Activated B cell treated with CpG ODN at 0.5 μM for 24 hours (primary cell): ENCODE measurements around the gene LSMEM2. TPM values are rescaled to one million over a fixed set of nuclear protein-coding genes. Genes with fewer than 3 reads are reported as not detected.

Experiments used
- ATAC-seq: fragments of 200-7000 bp; cut with Tn5 transposase; one replicate; pipeline ENCODE4 v1.10.0; 2021; ENCODE audit warnings: low read depth, mild to moderate bottlenecking, moderate library complexity
- CTCF ChIA-PET: fragments of 350-600 bp; sonication (Branson Sonifier 250); formaldehyde crosslinking; loops from one replicate; lab custom pipeline; 2021; ENCODE audit warnings: antibody characterized with exemption; lab: Charles Lee
- POLR2A ChIA-PET: fragments of 350-600 bp; sonication (Branson Sonifier 250); formaldehyde crosslinking; loops from one replicate; lab custom pipeline; 2021; ENCODE audit warnings: antibody characterized with exemption; lab: Charles Lee
- DNase-seq: peaks from one replicate; pipeline ENCODE4 v3.0.0; 2022
- H3K27ac Mint-ChIP-seq: one replicate; pipeline ENCODE4 v1.8.0; 2020; ENCODE audit warnings: mixed read lengths
- H3K27me3 Mint-ChIP-seq: one replicate; pipeline ENCODE4 v1.8.0; 2021; ENCODE audit warnings: mixed read lengths
- H3K36me3 Mint-ChIP-seq: one replicate; pipeline ENCODE4 v1.8.0; 2021; ENCODE audit warnings: low read depth, mixed read lengths
- H3K4me1 Mint-ChIP-seq: one replicate; pipeline ENCODE4 v1.8.0; 2021; ENCODE audit warnings: mixed read lengths
- H3K4me3 Mint-ChIP-seq: one replicate; pipeline ENCODE4 v1.8.0; 2020; ENCODE audit warnings: mild to moderate bottlenecking, mixed read lengths
- H3K9me3 Mint-ChIP-seq: one replicate; pipeline ENCODE4 v1.8.0; 2020; ENCODE audit warnings: mixed read lengths
- intact Hi-C: fragments of 100-400 bp; cut with micrococcal nuclease; formaldehyde crosslinking; loops from one replicate; pipeline ENCODE4 v1.15.1; 2024
- total RNA-seq: library from RNA; stranded (reverse); gene quantifications from 2 replicates; pipeline ENCODE4 v1.2.3, GENCODE V29; 2022
- TF ChIP-seq, protein P1 (sequence below): fragments of 200-600 bp; IDR thresholded peaks from one replicate; pipeline ENCODE4 v1.8.0; 2022; ENCODE audit warnings: antibody characterized with exemption, mild to moderate bottlenecking

The LSMEM2 gene
- total RNA-seq, 1 donor from 2014 or later: not detected

DNA sequence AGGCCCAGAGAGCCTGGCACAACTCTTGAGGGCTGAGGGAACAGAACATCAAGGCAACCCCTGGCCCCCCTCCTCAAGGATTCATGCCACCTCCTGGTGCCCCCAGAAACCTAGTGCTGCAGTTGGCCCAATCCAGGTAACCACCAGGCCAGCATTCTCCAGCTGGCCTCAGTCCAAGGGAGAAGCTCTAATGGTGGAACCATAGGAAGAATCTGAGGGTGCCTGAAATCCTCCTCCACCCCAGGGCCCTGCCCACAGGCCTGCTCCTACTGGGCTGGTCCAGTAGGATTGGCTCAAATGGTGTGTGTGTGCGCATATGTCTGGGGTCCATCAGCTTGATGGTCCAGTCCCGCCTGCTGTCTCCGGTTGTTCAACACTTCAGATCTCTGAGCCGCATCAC, 35.9 kb downstream of the LSMEM2 start:
- Mint-ChIP-seq H3K9me3 (no peaks in the 10 kb centered on the region), H3K27me3 (no peaks in the 10 kb centered on the region), H3K4me1 (peaks cover 27% of the 10 kb centered on the region), H3K4me3 (no peak overlapping the region), H3K27ac (no peak overlapping the region), H3K36me3 (no peaks in the 10 kb centered on the region)
- ATAC-seq (no peak), DNase-seq (no peak)
- intact Hi-C loops: no loop called here
- ChIA-PET POLR2A (interaction anchor here (0.9 kb wide), 1 partner anchor 9 kb away, joined by 3 read pairs; no protein-coding TSS in a partner anchor), CTCF (interaction anchor here (1.1 kb wide), 1 partner anchor 16 kb away, joined by 3 read pairs; the partner anchor contains the start of genes HYAL3 and NAA80)
- TF ChIP-seq, protein P1, sequence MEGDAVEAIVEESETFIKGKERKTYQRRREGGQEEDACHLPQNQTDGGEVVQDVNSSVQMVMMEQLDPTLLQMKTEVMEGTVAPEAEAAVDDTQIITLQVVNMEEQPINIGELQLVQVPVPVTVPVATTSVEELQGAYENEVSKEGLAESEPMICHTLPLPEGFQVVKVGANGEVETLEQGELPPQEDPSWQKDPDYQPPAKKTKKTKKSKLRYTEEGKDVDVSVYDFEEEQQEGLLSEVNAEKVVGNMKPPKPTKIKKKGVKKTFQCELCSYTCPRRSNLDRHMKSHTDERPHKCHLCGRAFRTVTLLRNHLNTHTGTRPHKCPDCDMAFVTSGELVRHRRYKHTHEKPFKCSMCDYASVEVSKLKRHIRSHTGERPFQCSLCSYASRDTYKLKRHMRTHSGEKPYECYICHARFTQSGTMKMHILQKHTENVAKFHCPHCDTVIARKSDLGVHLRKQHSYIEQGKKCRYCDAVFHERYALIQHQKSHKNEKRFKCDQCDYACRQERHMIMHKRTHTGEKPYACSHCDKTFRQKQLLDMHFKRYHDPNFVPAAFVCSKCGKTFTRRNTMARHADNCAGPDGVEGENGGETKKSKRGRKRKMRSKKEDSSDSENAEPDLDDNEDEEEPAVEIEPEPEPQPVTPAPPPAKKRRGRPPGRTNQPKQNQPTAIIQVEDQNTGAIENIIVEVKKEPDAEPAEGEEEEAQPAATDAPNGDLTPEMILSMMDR: no peak

DNA sequence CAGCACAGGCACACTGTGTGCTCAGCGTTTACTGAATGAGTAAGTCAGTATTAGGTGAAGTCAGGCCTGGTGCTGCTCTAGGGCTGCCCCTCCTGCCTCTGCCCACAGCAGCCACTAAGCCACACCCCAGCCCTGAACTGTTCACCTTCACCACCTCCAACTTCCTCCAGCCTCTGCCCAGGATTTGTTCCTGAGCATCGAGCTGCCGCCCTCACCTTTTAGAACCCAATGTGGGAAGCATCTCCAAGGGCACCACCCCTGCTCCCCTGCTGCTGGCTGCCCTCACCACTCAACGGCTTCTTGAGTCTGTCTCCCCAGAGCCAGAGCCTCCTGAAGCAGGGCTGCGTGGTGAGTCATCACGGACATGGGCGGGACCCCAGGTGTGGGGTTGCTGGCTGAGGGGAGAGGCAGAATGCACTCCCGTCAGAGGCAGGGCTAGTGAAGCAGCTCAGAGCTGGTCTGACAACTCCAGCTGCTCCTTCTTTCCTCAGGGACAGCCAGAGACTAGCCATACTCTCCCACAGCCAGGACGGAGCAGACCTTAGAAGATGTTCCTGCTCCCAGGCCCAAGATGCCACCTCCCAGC, 37.9 kb downstream of the LSMEM2 start:
- peak overlapping the region; percentile 58 for H3K4me3 Mint-ChIP-seq
- peaks cover 3% of the 10 kb centered on the region for H3K36me3 Mint-ChIP-seq
- H3K9me3 Mint-ChIP-seq: no peaks in the 10 kb centered on the region
- peak; percentile 35 for ATAC-seq
- peaks cover 36% of the 10 kb centered on the region for H3K4me1 Mint-ChIP-seq
- intact Hi-C loops: no loop called here
- POLR2A ChIA-PET: interaction anchor here (0.6 to 1.3 kb wide), 4 partner anchors 17 to 72 kb away, joined by 3 to 4 read pairs (median 4); partner anchors contain the start of genes CYB561D2, HYAL3, NAA80 and NPRL2
- peak overlapping the region; percentile 85 for H3K27ac Mint-ChIP-seq
- TF ChIP-seq, protein P1: no peak
- CTCF ChIA-PET: no interaction called here
- no peak for DNase-seq
- H3K27me3 Mint-ChIP-seq: no peaks in the 10 kb centered on the region

DNA sequence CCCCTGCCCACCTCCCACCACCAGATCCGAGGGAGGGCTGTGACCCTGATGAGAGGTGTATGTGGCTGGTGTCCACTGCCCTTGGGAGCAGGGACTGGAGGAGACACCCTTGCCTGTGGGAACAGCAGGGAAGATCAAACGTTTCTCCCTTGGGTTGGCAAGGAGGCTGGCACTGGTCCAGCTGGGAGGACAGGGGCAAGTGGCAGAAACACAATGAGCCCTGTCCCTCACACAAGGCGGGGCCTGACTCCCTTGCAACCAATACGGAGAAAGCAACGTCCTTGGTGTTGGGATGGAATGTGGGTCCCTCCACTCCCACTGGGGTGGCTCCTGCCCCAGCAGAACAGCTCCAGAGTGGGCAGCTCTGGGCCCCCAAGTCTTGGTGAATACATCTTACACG, 38.4 kb downstream of the LSMEM2 start:
- Mint-ChIP-seq H3K27me3 (no peaks in the 10 kb centered on the region), H3K4me3 (no peak overlapping the region), H3K27ac (no peak overlapping the region), H3K36me3 (peaks cover 3% of the 10 kb centered on the region), H3K9me3 (no peaks in the 10 kb centered on the region), H3K4me1 (peaks cover 36% of the 10 kb centered on the region)
- ATAC-seq (no peak), DNase-seq (no peak)
- ChIA-PET POLR2A (interaction anchor here (1.0 to 1.3 kb wide), 3 partner anchors 18 to 33 kb away, joined by 3 to 4 read pairs (median 4); partner anchors contain the start of genes CYB561D2, HYAL3, NAA80 and NPRL2), CTCF (no interaction called here)
- TF ChIP-seq, protein P1: no peak
- intact Hi-C loops: no loop called here

DNA sequence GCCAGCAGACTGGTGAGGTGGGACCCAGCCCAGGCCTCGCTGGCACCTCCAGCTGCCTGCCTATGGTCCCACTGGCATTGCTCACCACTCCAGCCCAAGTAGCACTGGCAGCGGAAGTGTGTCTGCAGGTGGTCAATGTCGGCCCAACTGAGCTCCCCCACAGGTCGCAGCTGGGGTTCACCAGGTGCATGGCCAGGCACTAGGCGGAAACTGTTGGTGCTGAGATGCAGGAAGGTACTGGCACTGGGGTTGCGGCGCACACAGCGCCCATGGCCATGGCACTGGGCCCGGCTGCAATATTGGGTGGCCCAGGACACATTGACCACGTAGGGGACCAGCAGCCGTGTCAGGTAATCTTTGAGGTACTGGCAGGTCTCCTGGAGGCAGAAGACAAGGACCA, 39.3 kb downstream of the LSMEM2 start:
- POLR2A ChIA-PET: interaction anchor here (1.3 kb wide), 2 partner anchors 19 to 26 kb away, joined by 4 read pairs; partner anchors contain the start of genes HYAL3, IFRD2 and NAA80
- CTCF ChIA-PET: interaction anchor here (1.6 kb wide), 1 partner anchor 19 kb away, joined by 3 read pairs; the partner anchor contains the start of genes HYAL3 and NAA80
- no peaks in the 10 kb centered on the region for H3K27me3 Mint-ChIP-seq
- H3K4me1 Mint-ChIP-seq: peaks cover 38% of the 10 kb centered on the region
- ATAC-seq (no peak), DNase-seq (no peak)
- intact Hi-C loops: no loop called here
- no peaks in the 10 kb centered on the region for H3K9me3 Mint-ChIP-seq
- TF ChIP-seq, protein P1: no peak
- H3K4me3 Mint-ChIP-seq: no peak overlapping the region
- no peak overlapping the region for H3K27ac Mint-ChIP-seq
- peaks cover 3% of the 10 kb centered on the region for H3K36me3 Mint-ChIP-seq

DNA sequence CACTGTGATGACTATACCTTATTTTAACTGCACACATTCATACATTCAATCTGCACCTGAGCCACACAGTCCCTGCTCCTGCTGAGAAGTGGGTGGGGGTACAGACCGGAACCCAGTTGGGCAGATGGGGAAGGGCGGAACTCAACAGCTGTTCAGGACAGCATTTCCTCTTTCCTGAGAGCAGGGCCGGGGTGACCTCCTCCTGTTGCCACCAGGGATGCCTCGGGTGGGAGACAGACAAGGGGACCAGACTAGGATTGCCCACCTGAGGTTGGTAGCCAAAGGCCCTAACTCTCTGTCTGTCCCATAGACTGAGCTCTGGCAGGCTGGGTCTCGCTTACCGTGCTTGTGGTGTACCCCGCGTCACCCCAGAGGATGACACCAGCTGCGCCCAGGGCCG, 39.7 kb downstream of the LSMEM2 start:
- no peak for ATAC-seq
- CTCF ChIA-PET: interaction anchor here (1.6 kb wide), 1 partner anchor 20 kb away, joined by 3 read pairs; the partner anchor contains the start of genes HYAL3 and NAA80
- Mint-ChIP-seq H3K36me3 (peaks cover 3% of the 10 kb centered on the region), H3K27me3 (no peaks in the 10 kb centered on the region), H3K4me3 (no peak overlapping the region), H3K9me3 (no peaks in the 10 kb centered on the region), H3K27ac (no peak overlapping the region), H3K4me1 (peaks cover 39% of the 10 kb centered on the region)
- POLR2A ChIA-PET: interaction anchor here (0.9 to 1.3 kb wide), 2 partner anchors 19 to 27 kb away, joined by 4 read pairs; partner anchors contain the start of genes HYAL3, IFRD2 and NAA80
- TF ChIP-seq, protein P1: no peak
- intact Hi-C loops: no loop called here
- DNase-seq: no peak
